IPS-15b (cell line): ENCODE data around the gene ABT1.

Experiments used
- H3K27me3 ChIP-seq: one replicate; pipeline ENCODE4 v1.6.1; 2013; ENCODE audit warnings: low read length; ENCODE audit not compliant: control insufficient read depth, insufficient read depth
- H3K36me3 ChIP-seq: one replicate; pipeline ENCODE4 v1.6.1; 2013; ENCODE audit warnings: low read length; ENCODE audit not compliant: control insufficient read depth, insufficient read depth
- H3K4me1 ChIP-seq: one replicate; pipeline ENCODE4 v1.6.1; 2013; ENCODE audit warnings: mild to moderate bottlenecking, low read length; ENCODE audit not compliant: control insufficient read depth, insufficient read depth
- H3K4me3 ChIP-seq: one replicate; pipeline ENCODE4 v1.5.1; 2013; ENCODE audit warnings: low read depth, low read length
- H3K9ac ChIP-seq: one replicate; pipeline ENCODE4 v1.6.1; 2013; ENCODE audit warnings: low read depth, mild to moderate bottlenecking, low read length
- H3K9me3 ChIP-seq: one replicate; pipeline ENCODE4 v1.6.1; 2013; ENCODE audit warnings: mild to moderate bottlenecking, low read length; ENCODE audit not compliant: control insufficient read depth, insufficient read depth

The ABT1 gene

DNA sequence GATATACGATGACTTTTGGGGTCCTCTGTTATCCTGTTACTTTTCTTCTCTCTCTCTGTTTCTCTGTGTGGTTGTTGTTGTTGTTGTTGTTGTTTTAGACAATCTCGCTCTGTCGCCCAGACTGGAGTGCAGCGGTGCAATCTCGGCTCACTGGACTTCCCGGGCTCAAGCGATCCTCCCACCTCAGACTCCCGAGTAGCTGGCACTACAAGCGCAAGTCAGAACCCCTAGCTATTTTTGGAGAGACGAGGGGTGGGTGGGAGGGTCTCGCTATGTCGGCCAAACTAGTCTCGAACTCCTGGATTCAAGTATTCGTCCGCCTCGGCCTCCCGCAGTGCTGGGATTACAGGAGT, 19.1 kb upstream of the ABT1 start:
- Histone ChIP-seq H3K9me3 (no peaks in the 10 kb centered on the region), H3K36me3 (no peaks in the 10 kb centered on the region), H3K9ac (no peak overlapping the region), H3K4me3 (peak overlapping the region; percentile 60), H3K4me1 (peaks cover 5% of the 10 kb centered on the region), H3K27me3 (peaks cover 5% of the 10 kb centered on the region)

DNA sequence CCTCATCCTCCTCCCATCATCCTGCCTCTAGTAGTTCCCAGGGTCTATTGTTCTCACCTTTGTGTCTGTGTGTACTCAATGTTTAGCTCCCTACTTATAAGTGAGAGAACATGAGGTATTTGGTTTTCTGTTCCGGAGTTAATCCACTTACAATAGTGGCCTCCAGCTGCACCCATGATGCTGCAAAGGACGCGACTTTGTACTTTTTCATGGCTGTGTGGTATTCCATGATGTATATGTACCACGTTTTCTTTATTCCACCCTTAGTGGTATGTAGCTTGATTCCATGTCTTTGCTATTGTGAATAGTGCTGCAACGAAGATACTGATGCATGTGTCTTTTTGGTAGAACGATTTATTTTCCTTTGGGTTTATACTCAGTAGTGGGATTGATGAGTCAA, 18.5 kb upstream of the ABT1 start:
- Histone ChIP-seq H3K36me3 (no peaks in the 10 kb centered on the region), H3K9ac (no peak overlapping the region), H3K9me3 (no peaks in the 10 kb centered on the region), H3K4me1 (peaks cover 5% of the 10 kb centered on the region), H3K27me3 (peaks cover 5% of the 10 kb centered on the region), H3K4me3 (no peak overlapping the region)

DNA sequence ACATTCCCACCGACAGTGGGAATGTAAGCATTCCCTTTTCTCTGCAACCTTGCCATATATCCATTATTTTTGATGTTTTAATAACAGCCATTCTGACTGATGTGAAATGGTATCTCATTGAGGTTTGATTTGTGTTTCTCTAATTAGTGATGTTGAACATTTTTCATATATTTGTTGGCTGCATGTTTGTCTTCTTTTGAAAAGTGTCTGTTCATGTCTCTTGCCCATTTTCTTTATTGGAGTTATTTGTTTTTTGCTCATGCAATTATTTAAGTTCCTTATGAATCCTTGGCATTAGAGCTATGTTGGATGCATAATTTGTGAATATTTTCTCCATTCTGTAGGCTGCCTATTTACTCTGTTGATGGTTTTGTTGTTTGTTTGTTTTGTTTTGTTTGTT, 18.0 kb upstream of the ABT1 start:
- H3K36me3 ChIP-seq, result no peaks in the 10 kb centered on the region
- H3K9me3 ChIP-seq, result no peaks in the 10 kb centered on the region
- H3K4me3 ChIP-seq, result no peak overlapping the region
- H3K27me3 ChIP-seq, result peaks cover 5% of the 10 kb centered on the region
- no peak overlapping the region for H3K9ac ChIP-seq
- H3K4me1 ChIP-seq, result peaks cover 5% of the 10 kb centered on the region

DNA sequence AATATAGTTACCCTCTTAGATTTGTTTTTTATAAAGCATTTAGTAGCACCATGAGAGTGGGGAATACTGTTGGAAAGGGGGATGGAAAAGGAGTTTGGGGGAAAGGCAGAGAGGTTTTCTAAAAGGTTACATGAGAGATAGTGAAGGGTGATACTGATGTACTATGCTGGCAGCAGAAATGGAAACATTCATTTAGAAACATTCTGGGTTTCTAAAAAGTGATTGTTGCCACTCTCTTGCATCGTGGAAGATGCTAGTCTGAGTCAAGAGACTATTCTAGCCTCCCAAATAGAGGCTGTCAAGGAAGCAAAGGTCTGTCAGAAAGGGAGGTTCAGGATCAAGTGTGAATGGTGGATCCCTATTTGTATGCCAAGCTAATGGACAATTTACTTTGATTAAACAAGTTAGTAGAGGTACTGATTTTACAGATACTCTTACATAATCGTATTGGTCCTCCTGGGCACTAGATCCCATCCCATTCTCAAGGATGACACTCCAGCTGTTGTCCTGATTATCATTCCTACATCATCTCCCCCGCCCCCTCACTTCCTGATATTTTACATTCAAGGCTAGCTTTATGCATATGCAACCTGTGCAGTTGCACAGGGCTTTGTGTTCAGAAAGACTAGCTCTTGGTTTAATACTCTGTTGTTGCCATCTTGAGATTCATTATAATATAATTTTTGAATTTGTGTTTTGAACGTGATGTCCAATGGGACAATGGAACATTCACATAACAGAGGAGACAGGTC, 15.4 kb upstream of the ABT1 start:
- Histone ChIP-seq H3K9me3 (no peaks in the 10 kb centered on the region), H3K4me1 (no peaks in the 10 kb centered on the region), H3K9ac (no peak overlapping the region), H3K36me3 (no peaks in the 10 kb centered on the region), H3K27me3 (peaks cover 10% of the 10 kb centered on the region), H3K4me3 (no peak overlapping the region)

DNA sequence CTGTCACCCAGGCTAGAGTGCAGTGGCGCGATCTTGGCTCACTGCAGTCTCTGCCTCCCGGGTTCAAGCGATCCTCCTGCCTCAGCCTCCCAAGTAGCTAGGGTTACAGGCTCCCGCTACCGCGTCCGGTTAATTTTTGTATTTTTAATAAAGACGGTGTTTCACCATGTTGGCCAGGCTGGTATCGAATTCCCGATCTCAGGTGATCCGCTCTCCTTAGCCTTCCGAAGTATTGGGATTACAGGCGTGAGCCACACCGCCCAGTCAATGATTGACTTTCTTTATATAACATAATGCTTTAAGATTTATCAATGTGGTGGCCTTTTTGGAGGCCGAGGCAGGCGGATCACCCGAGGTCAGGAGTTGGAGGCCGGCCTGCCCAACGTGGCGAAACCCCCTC, 7.8 kb upstream of the ABT1 start:
- Histone ChIP-seq H3K9me3 (no peaks in the 10 kb centered on the region), H3K4me3 (no peak overlapping the region), H3K27me3 (peaks cover 5% of the 10 kb centered on the region), H3K4me1 (no peaks in the 10 kb centered on the region), H3K9ac (no peak overlapping the region), H3K36me3 (no peaks in the 10 kb centered on the region)

DNA sequence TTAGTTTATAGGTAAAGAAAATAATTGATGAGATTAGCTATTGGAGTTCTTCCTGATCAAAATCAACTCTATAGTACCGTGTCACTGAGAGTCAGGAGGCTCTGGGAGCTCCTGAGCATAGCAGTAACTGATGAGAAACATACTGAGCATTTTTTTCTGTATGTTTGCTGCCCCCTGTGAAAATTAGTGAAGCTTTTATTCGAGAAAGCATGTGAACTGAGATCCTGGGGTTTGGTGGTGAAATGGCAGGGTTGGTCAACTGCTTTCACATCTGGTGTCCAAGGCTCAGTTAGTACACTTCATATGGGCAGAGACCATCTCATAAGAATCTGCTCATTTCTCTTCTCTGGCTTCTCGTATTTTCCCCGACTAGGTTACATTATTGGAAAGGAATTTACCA, 4.1 kb upstream of the ABT1 start:
- Histone ChIP-seq H3K9me3 (no peaks in the 10 kb centered on the region), H3K9ac (no peak overlapping the region), H3K36me3 (no peaks in the 10 kb centered on the region), H3K4me3 (no peak overlapping the region), H3K4me1 (peaks cover 2% of the 10 kb centered on the region), H3K27me3 (no peaks in the 10 kb centered on the region)

DNA sequence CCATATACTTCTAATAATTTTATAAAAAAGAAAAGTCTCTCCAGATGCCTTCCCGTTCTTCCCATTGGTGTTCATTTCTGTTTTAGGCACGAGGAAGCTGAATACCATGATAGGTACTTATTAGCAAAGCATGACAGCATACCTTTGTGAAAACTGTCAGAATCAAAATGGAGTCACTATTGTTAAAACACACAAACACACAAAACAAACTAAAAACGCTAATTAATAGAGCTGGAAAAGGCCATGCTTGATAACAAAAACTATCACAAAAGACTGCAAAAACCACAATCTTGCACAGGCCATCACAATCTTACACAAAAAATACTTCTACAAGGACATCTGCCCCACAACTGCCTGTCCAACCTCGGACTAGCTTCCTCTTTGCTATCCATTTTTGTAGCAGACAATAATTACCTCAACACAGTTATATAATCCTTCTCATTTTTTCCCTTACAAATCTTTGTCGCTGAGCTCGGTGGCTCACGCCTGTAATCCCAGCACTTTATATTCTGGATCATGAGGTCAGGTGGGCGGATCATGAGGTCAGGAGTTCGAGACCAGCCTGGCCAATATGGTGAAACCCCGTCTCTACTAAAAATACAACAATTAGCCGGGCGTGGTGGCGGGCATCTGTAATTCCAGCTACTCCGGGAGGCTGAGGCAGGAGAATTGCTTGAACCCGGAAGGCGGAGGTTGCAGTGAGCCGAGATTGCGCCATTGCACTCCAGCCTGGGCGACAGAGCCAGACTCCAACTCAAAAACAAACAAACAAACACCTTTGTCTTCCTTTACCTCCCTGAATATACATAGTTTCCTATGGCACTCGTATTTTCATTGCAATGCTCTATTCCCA, 3.2 kb upstream of the ABT1 start:
- H3K4me3 ChIP-seq, result peak overlapping the region; percentile 99
- H3K27me3 ChIP-seq, result no peaks in the 10 kb centered on the region
- H3K4me1 ChIP-seq, result peaks cover 5% of the 10 kb centered on the region
- H3K9me3 ChIP-seq, result no peaks in the 10 kb centered on the region
- H3K9ac ChIP-seq, result no peak overlapping the region
- H3K36me3 ChIP-seq, result peaks cover 4% of the 10 kb centered on the region

DNA sequence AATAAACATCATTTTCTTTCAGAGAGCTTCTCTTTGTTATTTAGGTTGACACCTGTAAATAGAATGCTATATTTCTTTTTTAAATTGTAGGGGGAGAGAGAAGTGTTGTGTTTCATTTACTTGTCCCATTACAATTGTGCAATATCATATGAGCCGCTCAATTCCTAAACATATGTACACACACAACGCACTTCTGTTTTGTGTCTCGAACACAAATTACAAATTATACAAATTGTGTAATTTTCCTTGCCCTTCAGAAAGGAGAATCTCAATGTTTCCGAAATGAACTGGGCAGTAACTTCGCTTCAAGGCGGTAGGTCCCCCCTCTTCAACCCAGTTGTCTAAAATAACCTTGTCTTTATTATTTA, 2.6 kb upstream of the ABT1 start:
- Histone ChIP-seq H3K4me1 (peaks cover 5% of the 10 kb centered on the region), H3K36me3 (peaks cover 8% of the 10 kb centered on the region), H3K9me3 (no peaks in the 10 kb centered on the region), H3K9ac (no peak overlapping the region), H3K4me3 (peak overlapping the region; percentile 99), H3K27me3 (no peaks in the 10 kb centered on the region)

DNA sequence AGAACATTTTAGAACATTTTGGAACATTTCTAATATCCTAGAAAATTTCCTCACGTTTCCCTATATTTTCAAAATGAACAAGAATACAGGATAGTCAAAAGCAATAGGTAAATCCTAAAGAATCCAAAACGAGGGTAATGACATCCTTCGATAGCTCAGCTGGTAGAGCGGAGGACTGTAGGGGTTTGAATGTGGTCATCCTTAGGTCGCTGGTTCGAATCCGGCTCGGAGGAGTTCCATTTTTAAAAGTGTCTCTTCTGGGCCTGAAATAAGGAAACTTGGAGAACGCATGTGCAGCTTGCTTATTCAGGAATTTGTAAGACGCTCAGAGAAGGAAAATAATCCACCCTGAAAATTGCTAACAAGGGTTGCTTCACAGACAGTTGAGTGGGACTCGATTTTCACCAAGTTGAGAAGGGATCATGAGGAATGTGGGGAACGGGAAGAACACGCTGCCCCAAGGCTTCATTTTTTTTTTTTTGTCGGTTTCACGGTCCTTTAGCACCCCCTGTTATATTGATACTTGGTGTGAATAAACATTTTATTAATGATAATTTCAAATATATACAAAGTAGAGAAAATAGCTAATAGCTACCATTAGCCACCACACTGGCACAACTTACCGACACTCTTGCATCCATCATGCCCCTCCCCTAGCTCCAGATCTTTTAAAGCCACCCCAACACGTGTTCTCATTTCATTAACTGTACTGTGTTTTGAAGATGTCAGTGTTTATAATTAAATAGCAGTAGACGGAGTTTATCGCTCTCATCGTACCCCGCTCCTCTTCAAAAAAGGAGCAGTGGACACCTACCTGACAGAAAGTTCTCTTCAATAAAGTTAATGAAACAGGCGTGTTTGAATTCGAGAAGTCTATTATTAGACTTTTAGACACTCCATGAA, 1.8 kb upstream of the ABT1 start:
- H3K9me3 ChIP-seq, result no peaks in the 10 kb centered on the region
- peaks cover 5% of the 10 kb centered on the region for H3K4me1 ChIP-seq
- peaks cover 12% of the 10 kb centered on the region for H3K36me3 ChIP-seq
- no peak overlapping the region for H3K9ac ChIP-seq
- H3K27me3 ChIP-seq, result no peaks in the 10 kb centered on the region
- H3K4me3 ChIP-seq, result peak overlapping the region; percentile 99

DNA sequence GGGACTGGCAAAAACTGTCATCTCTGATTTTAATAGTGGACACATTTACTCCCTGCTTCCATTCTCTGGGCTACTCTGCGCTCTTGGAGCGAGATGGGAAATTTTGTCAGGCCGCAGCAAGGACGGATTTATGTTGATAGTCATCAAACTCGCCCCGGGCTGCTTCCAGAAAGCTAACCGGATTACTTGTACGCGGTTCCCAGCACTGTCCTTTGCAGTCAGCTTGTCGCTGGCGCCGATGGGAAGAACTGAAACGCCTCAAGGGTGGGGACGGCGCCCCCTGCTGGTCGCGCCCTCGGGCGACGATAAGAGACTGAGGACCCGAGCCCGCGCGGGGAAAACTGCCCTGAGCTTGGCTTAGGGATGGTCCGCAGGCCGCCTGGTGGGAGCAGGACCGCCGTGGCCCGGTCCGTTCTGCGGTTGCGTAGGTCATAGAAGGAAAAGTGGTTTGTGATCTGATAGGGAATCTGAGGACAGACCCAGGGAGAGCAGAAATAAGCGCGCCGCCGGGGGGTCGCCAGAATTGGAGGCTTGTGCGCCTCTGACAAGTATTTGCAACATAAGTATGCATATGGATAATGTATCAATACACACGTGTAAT, 984 bp upstream of the ABT1 start:
- Histone ChIP-seq H3K9me3 (no peaks in the 10 kb centered on the region), H3K4me1 (peaks cover 5% of the 10 kb centered on the region), H3K4me3 (peak overlapping the region; percentile 99), H3K27me3 (no peaks in the 10 kb centered on the region), H3K36me3 (peaks cover 12% of the 10 kb centered on the region), H3K9ac (no peak overlapping the region)

DNA sequence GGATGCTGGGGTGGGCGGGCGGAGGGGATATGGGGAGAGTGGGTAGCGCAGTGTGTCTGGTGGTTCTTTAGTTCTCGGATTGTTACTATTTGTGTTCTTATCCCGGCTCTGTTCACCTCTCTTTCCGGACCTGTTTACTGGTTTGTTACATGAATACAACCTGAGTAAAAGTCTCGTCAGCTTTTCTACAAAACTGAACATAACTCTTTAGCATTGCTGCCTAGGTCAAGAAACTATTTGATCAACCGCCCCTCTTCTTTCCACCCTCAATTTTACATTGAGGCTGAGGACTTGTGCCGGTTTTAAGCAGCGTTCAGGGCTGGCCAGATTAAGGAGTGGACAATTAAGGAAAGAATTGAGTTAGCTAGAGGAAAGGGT, 625 bp downstream of the ABT1 start:
- Histone ChIP-seq H3K27me3 (no peaks in the 10 kb centered on the region), H3K4me3 (peak overlapping the region; percentile 99), H3K4me1 (peaks cover 5% of the 10 kb centered on the region), H3K9me3 (no peaks in the 10 kb centered on the region), H3K36me3 (peaks cover 12% of the 10 kb centered on the region), H3K9ac (peak overlapping the region; percentile 87)
